ENCODE data around the gene KCNG2.

Gene KCNG2

GRCh38 chr18:79924814-79925731 lies 127.3 kb downstream of the KCNG2 start:
- no peak for DNase-seq (ENCODE audit: low read depth in 3 of 3)

- DNase-seq (ENCODE audit: low read depth in 3 of 3) = no peak
Measured at GRCh38 chr18:79926306-79926705, 128.6 kb downstream of the KCNG2 start.

- DNase-seq (ENCODE audit: low read depth in 3 of 3) = no peak
Measured at GRCh38 chr18:79926715-79927606, 129.2 kb downstream of the KCNG2 start.

GRCh38 chr18:79927607-79928562 lies 130.1 kb downstream of the KCNG2 start:
- no peak for DNase-seq (ENCODE audit: low read depth in 3 of 3)

GRCh38 chr18:79928563-79928960 lies 130.8 kb downstream of the KCNG2 start:
- no peak for DNase-seq (ENCODE audit: low read depth in 3 of 3)

GRCh38 chr18:79930020-79930642 lies 132.4 kb downstream of the KCNG2 start:
- no peak for DNase-seq (ENCODE audit: low read depth in 3 of 3)

GRCh38 chr18:79931475-79931874 lies 133.7 kb downstream of the KCNG2 start:
- DNase-seq (ENCODE audit: low read depth in 3 of 3) = no peak

- DNase-seq (ENCODE audit: low read depth in 3 of 3) = no peak
Measured at GRCh38 chr18:79932907-79933306, 135.2 kb downstream of the KCNG2 start.

GRCh38 chr18:79933765-79934164 lies 136.0 kb downstream of the KCNG2 start:
- DNase-seq (ENCODE audit: low read depth in 3 of 3) = no peak

- DNase-seq (ENCODE audit: low read depth in 3 of 3) = no peak
Measured at GRCh38 chr18:79934311-79935097, 136.8 kb downstream of the KCNG2 start.

- no peak for DNase-seq (ENCODE audit: low read depth in 3 of 3)
Measured at GRCh38 chr18:79935098-79935480, 137.4 kb downstream of the KCNG2 start.

- DNase-seq (ENCODE audit: low read depth in 3 of 3) = no peak
Measured at GRCh38 chr18:79935499-79935898, 137.8 kb downstream of the KCNG2 start.

- no peak for DNase-seq (ENCODE audit: low read depth in 3 of 3)
Measured at GRCh38 chr18:79935925-79936324, 138.2 kb downstream of the KCNG2 start.

- no peak for DNase-seq (ENCODE audit: low read depth in 3 of 3)
Measured at GRCh38 chr18:79936641-79937040, 138.9 kb downstream of the KCNG2 start.

GRCh38 chr18:79937103-79937860 lies 139.5 kb downstream of the KCNG2 start:
- DNase-seq (ENCODE audit: low read depth in 3 of 3) = no peak

- no peak for DNase-seq (ENCODE audit: low read depth in 3 of 3)
Measured at GRCh38 chr18:79938196-79938595, 140.5 kb downstream of the KCNG2 start.

- DNase-seq (ENCODE audit: low read depth in 3 of 3) = no peak
Measured at GRCh38 chr18:79939096-79939495, 141.4 kb downstream of the KCNG2 start.

- no peak for DNase-seq (ENCODE audit: low read depth in 3 of 3)
Measured at GRCh38 chr18:79940126-79940813, 142.5 kb downstream of the KCNG2 start.
